HG03558 (cell line): ENCODE measurements around the gene HK1.

Experiments
- ATAC-seq: cut with Tn5 transposase; IDR thresholded peaks from one replicate; pipeline ENCODE4 v1.9.1; 2021; ENCODE audit warnings: moderate number of reproducible peaks; ENCODE audit not compliant: unreplicated experiment; ENCODE audit errors: extremely low read depth

HK1 gene

GRCh38 chr10:69414036-69415018 is 136.0 kb downstream of the HK1 start:
- no peak for ATAC-seq

- no peak for ATAC-seq
These were observed 136.8 kb downstream of the HK1 start for GRCh38 chr10:69415049-69415448.

GRCh38 chr10:69415951-69416350 is 137.7 kb downstream of the HK1 start:
- no peak for ATAC-seq

- ATAC-seq = no peak
These were observed 138.4 kb downstream of the HK1 start, which contains the start of gene TACR2 for GRCh38 chr10:69416695-69417094. Gene TACR2 (minus strand): TSS chr10:69416918. CDS start chr10:69416323, 595 bp downstream.

GRCh38 chr10:69417542-69417941 is 139.2 kb downstream of the HK1 start:
- no peak for ATAC-seq

GRCh38 chr10:69418052-69418752 is 139.9 kb downstream of the HK1 start:
- ATAC-seq = no peak

GRCh38 chr10:69419096-69419743 is 140.9 kb downstream of the HK1 start:
- ATAC-seq = no peak

GRCh38 chr10:69419744-69420126 is 141.4 kb downstream of the HK1 start:
- no peak for ATAC-seq

GRCh38 chr10:69421611-69422308 is 143.5 kb downstream of the HK1 start:
- ATAC-seq = no peak

- no peak for ATAC-seq
These were observed 144.4 kb downstream of the HK1 start for GRCh38 chr10:69422676-69423075.

GRCh38 chr10:69425041-69425440 is 146.7 kb downstream of the HK1 start:
- ATAC-seq = no peak

- no peak for ATAC-seq
These were observed 147.4 kb downstream of the HK1 start for GRCh38 chr10:69425511-69426298.

- no peak for ATAC-seq
These were observed 148.1 kb downstream of the HK1 start for GRCh38 chr10:69426376-69426727.

- no peak for ATAC-seq
These were observed 149.9 kb downstream of the HK1 start for GRCh38 chr10:69428165-69428564.

GRCh38 chr10:69434169-69434568 is 155.9 kb downstream of the HK1 start:
- no peak for ATAC-seq

GRCh38 chr10:69434926-69435325 is 156.6 kb downstream of the HK1 start:
- no peak for ATAC-seq

- no peak for ATAC-seq
These were observed 157.7 kb downstream of the HK1 start for GRCh38 chr10:69435966-69436520.

GRCh38 chr10:69437321-69438259 is 159.3 kb downstream of the HK1 start:
- ATAC-seq = no peak
